ENCODE data around the gene RBM33. TPM values are rescaled to one million over a fixed set of nuclear protein-coding genes. Genes with fewer than 3 reads are reported as not detected.

RBM33 gene
- total and polyA plus RNA-seq, 2 of the 13 experiments (the other 11 are each of a cell fraction or from before 2014, with no cell fraction given), result 12.4 to 28.9 TPM

DNA sequence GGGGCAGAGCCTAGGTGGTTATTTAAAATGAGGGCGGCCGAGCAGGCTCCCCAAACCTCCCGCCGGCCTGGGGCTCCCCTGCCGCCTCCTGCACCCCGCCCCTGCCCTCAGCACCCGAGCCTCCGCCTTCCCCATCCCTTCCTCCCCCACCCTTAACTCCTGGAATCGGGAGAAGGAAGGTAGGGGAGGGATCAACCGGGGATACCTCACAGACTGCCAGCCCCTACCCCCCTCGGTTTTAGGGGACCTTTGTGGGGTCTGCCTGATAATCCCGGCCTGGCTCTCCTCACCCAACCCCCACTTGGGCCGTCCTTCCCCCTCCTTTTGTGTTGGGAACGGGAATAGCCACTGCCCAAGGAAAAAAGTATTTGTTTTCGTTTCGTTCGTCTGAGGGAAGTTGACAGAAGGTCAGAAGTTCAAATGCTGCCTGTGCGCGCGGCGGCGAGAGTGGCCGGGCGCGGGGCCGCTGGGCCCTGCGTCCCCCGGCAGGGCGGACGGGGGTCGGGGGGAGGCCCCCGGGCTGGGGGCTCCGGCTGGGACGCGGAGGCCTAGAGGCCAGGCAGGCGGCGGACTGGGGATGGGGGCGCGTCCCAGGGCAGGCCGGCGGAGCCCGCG is 165.0 kb downstream of the RBM33 start (continued):
- TF ChIP-seq, protein P1, sequence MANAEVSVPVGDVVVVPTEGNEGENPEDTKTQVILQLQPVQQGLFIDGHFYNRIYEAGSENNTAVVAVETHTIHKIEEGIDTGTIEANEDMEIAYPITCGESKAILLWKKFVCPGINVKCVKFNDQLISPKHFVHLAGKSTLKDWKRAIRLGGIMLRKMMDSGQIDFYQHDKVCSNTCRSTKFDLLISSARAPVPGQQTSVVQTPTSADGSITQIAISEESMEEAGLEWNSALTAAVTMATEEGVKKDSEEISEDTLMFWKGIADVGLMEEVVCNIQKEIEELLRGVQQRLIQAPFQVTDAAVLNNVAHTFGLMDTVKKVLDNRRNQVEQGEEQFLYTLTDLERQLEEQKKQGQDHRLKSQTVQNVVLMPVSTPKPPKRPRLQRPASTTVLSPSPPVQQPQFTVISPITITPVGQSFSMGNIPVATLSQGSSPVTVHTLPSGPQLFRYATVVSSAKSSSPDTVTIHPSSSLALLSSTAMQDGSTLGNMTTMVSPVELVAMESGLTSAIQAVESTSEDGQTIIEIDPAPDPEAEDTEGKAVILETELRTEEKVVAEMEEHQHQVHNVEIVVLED (CRISPR knock-in tag; IDR thresholded peaks at IDR 0.05; ENCODE audit: borderline replicate concordance), result no peak
- TF ChIP-seq TFDP1 (CRISPR knock-in tag; IDR thresholded peaks at IDR 0.05; ENCODE audit: borderline replicate concordance), result no peak
- TF ChIP-seq SUZ12 (IDR thresholded peaks at IDR 0.05; ENCODE audit: low read depth, low read length), result no peak
- TF ChIP-seq NRL (CRISPR knock-in tag; IDR thresholded peaks at IDR 0.05; ENCODE audit: borderline replicate concordance), result no peak
- TF ChIP-seq ZNF33B (CRISPR knock-in tag; IDR thresholded peaks at IDR 0.05), result no peak
- TF ChIP-seq HMGA1 (CRISPR knock-in tag; conservative IDR thresholded peaks at IDR 0.05), result no peak
- TF ChIP-seq RAD21 (CRISPR knock-in tag; IDR thresholded peaks at IDR 0.05), result no peak
- no peak for TF ChIP-seq HOXD1 (CRISPR knock-in tag; IDR thresholded peaks at IDR 0.05)
- TF ChIP-seq ZNF784 (CRISPR knock-in tag; IDR thresholded peaks at IDR 0.05; ENCODE audit: borderline replicate concordance), result no peak
- TF ChIP-seq HDAC2 (CRISPR knock-in tag; IDR thresholded peaks at IDR 0.05), result peak; percentile 12; the same call in 1 of the 2 replicates
- TF ChIP-seq SMAD9 (CRISPR knock-in tag; IDR thresholded peaks at IDR 0.05), result no peak
- TF ChIP-seq MBNL3 (CRISPR knock-in tag; conservative IDR thresholded peaks at IDR 0.05), result no peak
- TF ChIP-seq BRD4 (CRISPR knock-in tag; IDR thresholded peaks at IDR 0.05), result no peak
- TF ChIP-seq ZNF546 (CRISPR knock-in tag; conservative IDR thresholded peaks at IDR 0.05), result peak; percentile 33; the same call in 1 of the 2 replicates
- no peak for TF ChIP-seq KLF9 (CRISPR knock-in tag; IDR thresholded peaks at IDR 0.05; ENCODE audit: low read depth)
- no peak for TF ChIP-seq ZNF34 (CRISPR knock-in tag; IDR thresholded peaks at IDR 0.05; ENCODE audit: borderline replicate concordance)
- TF ChIP-seq, protein P2, sequence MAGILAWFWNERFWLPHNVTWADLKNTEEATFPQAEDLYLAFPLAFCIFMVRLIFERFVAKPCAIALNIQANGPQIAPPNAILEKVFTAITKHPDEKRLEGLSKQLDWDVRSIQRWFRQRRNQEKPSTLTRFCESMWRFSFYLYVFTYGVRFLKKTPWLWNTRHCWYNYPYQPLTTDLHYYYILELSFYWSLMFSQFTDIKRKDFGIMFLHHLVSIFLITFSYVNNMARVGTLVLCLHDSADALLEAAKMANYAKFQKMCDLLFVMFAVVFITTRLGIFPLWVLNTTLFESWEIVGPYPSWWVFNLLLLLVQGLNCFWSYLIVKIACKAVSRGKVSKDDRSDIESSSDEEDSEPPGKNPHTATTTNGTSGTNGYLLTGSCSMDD (CRISPR knock-in tag; IDR thresholded peaks at IDR 0.05), result no peak
- TF ChIP-seq, protein P3, sequence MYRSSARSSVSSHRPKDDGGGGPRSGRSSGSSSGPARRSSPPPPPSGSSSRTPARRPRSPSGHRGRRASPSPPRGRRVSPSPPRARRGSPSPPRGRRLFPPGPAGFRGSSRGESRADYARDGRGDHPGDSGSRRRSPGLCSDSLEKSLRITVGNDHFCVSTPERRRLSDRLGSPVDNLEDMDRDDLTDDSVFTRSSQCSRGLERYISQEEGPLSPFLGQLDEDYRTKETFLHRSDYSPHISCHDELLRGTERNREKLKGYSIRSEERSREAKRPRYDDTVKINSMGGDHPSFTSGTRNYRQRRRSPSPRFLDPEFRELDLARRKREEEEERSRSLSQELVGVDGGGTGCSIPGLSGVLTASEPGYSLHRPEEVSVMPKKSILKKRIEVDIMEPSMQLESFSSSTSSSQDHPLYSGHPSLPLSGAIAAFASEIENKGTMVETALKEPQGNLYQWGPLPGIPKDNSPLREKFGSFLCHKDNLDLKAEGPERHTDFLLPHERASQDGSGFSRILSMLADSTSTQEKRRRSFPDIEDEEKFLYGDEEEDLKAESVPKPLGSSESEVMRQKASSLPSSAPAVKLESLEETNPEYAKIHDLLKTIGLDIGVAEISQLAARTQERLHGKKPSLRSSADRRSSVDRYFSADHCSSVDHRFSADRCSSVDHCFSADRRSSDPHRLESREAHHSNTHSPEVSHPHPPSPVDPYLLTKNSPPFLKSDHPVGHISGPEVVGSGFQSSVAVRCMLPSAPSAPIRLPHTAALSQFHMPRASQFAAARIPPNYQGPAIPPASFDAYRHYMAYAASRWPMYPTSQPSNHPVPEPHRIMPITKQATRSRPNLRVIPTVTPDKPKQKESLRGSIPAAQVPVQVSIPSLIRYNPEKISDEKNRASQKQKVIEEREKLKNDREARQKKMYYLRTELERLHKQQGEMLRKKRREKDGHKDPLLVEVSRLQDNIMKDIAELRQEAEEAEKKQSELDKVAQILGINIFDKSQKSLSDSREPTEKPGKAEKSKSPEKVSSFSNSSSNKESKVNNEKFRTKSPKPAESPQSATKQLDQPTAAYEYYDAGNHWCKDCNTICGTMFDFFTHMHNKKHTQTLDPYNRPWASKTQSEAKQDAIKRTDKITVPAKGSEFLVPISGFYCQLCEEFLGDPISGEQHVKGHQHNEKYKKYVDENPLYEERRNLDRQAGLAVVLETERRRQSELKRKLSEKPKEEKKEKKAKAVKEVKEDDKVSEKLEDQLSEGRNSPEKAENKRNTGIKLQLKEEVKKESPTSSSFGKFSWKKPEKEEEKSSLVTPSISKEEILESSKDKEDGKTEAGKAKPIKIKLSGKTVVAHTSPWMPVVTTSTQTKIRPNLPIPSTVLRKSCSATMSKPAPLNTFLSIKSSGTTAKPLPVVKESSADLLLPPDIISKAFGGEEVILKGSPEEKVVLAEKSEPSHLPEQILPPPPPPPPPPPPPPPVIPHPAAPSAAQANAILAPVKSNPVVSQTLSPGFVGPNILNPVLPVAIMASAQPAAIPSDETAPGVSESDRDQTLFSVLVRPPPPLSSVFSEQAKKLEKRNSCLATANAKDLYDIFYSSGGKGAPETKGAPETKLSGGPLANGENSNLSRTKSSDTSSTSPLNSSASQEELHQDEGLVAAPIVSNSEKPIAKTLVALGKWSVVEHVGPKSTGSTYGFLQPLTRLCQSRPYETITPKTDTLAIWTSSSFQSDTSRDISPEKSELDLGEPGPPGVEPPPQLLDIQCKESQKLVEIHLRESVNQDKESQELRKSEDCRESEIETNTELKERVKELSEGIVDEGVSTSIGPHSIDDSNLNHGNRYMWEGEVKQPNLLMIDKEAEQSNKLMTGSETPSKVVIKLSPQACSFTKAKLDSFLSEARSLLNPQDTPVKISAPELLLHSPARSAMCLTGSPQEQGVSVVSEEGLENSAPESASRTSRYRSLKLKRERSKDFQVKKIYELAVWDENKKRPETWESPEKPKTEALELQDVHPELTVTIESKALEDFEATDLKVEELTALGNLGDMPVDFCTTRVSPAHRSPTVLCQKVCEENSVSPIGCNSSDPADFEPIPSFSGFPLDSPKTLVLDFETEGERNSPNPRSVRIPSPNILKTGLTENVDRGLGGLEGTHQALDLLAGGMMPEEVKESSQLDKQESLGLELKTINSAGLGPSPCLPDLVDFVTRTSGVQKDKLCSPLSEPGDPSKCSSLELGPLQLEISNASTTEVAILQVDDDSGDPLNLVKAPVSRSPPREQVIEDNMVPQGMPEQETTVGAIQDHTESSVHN (CRISPR knock-in tag; IDR thresholded peaks at IDR 0.05), result no peak
